C1 segment of cervical spinal cord (tissue), 14 donors: ENCODE data around the gene PAPPA2.
A peak's percentile ranks its signal among the peaks of the same experiment; 100 is the strongest.
"Not testable (repeated sequence)": the region's sequence is repeated elsewhere in the genome, so short reads cannot be mapped to it uniquely, and the experiment has no call there.

Experiments
- DNase-seq, 14 donors: peaks; one replicate each; lab custom pipeline; 2025; lab: John Stamatoyannopoulos, UW

Gene PAPPA2

GRCh38 chr1:176604461-176604860 lies 141.5 kb downstream of the PAPPA2 start:
- no peak for DNase-seq

GRCh38 chr1:176605176-176605575 lies 142.2 kb downstream of the PAPPA2 start:
- DNase-seq: no peak

GRCh38 chr1:176609556-176610408 lies 146.8 kb downstream of the PAPPA2 start:
- no peak for DNase-seq

- no peak for DNase-seq
Observed at GRCh38 chr1:176612791-176613190, 149.8 kb downstream of the PAPPA2 start.

- DNase-seq: no peak
Observed at GRCh38 chr1:176617881-176618280, 154.9 kb downstream of the PAPPA2 start.

GRCh38 chr1:176619261-176619660 lies 156.3 kb downstream of the PAPPA2 start:
- no peak for DNase-seq

GRCh38 chr1:176625365-176625764 lies 162.4 kb downstream of the PAPPA2 start:
- DNase-seq: no peak

GRCh38 chr1:176626572-176627061 lies 163.6 kb downstream of the PAPPA2 start:
- no peak for DNase-seq

- DNase-seq: no peak
Observed at GRCh38 chr1:176628775-176629174, 165.8 kb downstream of the PAPPA2 start.

GRCh38 chr1:176634733-176635132 lies 171.8 kb downstream of the PAPPA2 start:
- DNase-seq: not testable (repeated sequence)

GRCh38 chr1:176638713-176639526 lies 175.9 kb downstream of the PAPPA2 start:
- no peak for DNase-seq

- no peak for DNase-seq
Observed at GRCh38 chr1:176643536-176643935, 180.6 kb downstream of the PAPPA2 start.

- DNase-seq: no peak
Observed at GRCh38 chr1:176648556-176648955, 185.6 kb downstream of the PAPPA2 start.

- DNase-seq: peak in 2 of 14 donors; percentile 3 to 22
Observed at GRCh38 chr1:176656257-176656995, 193.5 kb downstream of the PAPPA2 start.

- no peak for DNase-seq
Observed at GRCh38 chr1:176669782-176670181, 206.8 kb downstream of the PAPPA2 start.

GRCh38 chr1:176670853-176671252 lies 207.9 kb downstream of the PAPPA2 start:
- no peak for DNase-seq

- DNase-seq: no peak
Observed at GRCh38 chr1:176682830-176683535, 220.0 kb downstream of the PAPPA2 start.

GRCh38 chr1:176691251-176692228 lies 228.6 kb downstream of the PAPPA2 start:
- peak in 4 of 14 donors; percentile 2 to 57 (median 10) for DNase-seq

GRCh38 chr1:176692431-176692830 lies 229.5 kb downstream of the PAPPA2 start:
- DNase-seq: peak in 5 of 14 donors; percentile 19 to 90 (median 37)
